ENCODE measurements around the gene MCAT.

MCAT gene, protein sequence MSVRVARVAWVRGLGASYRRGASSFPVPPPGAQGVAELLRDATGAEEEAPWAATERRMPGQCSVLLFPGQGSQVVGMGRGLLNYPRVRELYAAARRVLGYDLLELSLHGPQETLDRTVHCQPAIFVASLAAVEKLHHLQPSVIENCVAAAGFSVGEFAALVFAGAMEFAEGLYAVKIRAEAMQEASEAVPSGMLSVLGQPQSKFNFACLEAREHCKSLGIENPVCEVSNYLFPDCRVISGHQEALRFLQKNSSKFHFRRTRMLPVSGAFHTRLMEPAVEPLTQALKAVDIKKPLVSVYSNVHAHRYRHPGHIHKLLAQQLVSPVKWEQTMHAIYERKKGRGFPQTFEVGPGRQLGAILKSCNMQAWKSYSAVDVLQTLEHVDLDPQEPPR

DNA sequence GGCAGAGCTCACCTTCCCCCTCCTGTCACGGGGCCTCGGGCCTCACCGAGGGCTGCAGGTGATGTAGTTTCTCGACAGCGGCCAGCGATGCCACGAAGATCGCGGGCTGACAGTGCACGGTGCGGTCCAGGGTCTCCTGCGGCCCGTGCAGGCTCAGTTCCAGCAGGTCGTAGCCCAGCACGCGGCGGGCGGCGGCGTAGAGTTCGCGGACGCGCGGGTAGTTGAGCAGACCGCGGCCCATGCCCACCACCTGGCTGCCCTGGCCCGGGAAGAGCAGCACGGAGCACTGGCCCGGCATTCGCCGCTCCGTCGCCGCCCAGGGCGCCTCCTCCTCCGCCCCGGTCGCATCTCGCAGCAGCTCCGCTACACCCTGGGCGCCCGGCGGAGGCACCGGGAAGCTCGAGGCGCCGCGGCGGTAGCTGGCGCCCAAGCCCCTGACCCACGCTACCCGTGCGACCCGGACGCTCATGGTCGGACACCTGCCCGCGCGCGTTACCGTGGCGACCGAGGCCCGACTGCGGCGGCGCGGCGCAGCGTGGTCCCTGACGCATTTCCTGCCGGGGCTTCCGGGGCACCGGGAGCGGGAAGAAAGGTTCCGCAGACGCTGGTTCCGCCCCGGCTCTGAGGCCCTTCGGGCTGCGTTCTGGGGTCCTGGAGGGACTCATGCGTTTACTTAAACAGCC, at the start of gene MCAT:
Gene MCAT (minus strand): TSS at position 519 of the 683 bp plus-strand sequence. CDS start 50 bp downstream, at position 469.
- peak; percentile 66 to 68 for DNase-seq

DNA sequence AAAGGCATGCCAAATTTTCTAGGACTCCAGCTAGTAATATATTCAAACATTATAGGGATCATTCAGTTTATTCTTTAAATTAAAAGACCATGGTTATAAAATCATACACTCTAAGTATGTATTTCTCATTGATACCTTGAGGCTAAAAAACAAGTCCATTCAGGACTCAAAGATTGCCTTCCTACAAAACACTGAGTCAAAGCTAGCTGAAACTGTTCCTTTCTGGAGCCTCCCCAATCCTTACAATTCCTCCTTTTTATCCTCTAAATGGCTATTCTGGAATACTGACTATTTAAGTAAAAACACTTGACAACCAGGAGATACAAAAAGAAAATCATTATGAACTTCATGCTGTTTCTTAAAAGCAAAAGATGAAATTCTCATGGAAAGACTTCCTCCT, 48.6 kb upstream of the MCAT start:
- no peak for DNase-seq

DNA sequence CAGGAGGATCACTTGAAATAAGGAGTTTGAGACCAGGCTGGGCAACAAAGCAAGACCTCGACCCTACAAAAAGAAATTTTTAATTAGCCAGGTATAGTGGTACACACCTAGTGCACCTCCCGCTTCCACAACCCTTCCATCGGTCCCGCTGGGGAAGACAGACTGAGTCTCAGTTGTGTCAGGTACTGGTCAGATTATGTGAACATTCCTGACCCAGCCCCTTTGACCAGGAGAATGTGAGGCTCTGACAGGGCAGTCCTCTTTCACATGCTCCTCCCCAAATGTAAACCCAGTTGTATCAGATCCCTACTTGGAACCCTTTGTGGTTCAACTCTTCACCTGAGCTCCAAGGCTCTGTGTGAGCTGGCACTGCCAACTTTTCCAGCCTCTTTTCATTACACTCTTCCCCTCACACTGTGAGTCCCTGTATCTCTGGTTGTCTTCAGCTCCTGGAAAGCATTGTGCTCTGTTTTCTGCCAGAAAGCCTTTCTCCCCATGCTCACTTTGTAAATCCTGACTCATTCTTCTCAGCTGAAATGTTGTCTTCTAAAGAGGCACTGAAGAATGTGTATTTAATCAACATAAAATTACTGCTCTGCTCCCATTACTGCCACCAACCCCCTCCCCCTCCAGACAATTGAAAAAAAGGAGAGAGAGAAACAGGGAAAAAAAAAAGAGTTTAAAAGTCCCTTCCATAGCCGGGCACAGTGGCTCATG, 45.8 kb upstream of the MCAT start:
- DNase-seq, result no peak

DNA sequence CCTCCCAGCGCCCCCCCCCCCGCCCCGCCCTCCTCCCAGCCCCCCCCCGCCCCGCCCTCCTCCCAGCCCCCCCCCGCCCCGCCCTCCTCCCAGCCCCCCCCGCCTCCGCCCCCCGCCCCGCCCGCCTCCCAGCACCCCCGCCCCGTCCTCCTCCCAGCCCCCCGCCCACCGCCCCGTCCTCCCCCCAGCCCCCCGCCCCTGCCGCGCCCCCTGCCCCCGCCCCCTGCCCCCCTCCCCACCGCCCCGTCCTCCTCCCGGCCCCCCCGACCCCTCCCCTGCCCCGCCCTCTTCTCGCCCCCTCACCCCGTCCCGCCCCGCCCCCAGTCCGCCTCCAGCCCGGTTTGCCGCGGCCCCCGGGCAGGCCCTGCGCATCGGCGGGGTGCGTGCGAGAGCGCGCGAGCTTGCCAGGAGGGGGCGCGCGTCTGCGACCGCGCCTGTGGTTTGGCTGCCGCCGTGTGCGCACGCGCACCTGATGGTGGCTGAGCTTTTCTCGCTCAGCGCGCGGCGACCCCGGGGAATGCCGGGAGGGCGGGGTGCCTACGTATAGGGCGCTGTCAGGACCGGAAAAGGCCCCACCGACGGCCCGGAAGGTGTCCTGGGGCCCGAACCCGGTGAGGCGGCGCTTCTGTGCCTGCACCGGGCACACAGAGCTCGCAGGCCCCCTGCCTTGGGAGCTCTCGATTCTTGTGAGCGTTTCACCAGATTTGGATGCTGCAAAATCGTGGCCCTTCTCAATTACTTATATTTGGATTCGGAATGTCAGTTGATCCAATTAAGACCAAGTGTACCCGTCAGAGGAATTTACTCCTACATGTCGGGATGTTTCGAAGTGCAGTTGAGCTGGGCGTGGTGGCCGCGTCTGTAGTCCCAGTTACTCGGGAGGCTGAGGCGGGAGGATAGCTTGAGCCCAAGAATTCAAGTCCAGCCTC, 44.2 kb upstream of the MCAT start:
- DNase-seq, result peak; percentile 90 to 93

DNA sequence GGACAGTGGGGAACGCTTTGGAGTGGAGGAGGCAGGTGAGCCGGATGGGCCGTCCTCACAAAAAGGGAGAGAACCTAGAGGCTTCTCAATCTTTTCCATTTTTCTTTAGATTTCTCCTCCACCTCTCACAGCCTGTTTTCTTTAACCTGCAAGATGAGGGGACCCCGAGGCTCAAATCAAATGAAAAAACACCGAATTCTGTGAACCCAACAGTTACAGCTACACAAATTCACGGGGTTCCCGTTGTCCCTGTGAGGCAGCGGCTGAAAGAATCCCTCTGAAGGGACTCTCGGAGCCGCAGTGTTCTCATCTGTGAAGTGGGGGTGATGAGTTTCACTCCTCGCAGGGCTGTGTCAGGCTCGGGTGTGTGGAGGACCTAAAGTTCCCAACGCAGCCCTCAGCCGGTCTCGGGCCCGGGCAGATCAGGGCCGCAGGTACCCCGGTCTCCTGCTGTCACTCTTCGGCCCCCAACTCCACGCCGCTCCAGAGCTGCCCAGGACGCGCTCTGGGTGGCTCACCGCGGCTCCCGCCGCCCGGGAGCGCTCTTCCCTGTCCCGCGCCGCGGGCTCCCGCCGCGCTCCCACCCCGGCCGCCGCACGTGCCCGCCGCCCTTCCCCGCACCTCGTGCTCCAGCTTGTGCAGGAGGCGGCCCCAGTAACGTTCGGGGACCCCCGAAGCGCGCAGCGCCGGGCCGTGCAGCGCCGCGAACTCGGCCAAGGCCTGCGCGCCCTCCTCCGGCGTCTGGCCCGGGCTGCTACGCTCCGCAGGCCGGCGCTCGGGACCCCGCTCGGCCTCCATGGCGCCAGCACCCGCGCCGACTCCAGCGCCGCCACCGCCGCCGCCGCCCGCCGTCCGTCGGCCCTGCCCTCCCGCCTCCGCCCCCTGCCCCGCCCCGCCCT, 43.3 kb upstream of the MCAT start, which contains the start of gene TTLL12:
Gene TTLL12 (minus strand): TSS at position 863 of the 899 bp plus-strand sequence. CDS start 65 bp downstream, at position 798.
- DNase-seq, result peak; percentile 28 to 43

DNA sequence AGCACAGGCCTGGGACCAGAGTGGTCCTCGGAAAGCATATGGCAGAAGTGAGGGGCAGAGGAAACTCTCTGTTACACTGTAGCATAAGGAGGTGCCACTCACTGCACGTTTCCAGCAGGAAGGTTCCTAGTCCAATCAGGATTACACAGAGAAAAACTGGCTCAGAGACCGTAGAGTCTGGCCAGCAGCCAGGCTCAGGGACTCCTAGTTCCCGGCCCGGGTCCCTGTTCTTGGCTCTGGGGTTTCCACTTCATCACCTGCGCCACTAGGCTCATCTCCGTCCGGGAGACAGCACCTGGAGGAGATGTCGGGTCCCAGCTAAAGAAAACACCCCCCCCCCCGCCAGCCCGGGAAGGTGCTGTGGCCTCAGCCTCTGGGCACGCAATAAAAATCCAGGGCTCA, 42.7 kb upstream of the MCAT start:
- no peak for DNase-seq

DNA sequence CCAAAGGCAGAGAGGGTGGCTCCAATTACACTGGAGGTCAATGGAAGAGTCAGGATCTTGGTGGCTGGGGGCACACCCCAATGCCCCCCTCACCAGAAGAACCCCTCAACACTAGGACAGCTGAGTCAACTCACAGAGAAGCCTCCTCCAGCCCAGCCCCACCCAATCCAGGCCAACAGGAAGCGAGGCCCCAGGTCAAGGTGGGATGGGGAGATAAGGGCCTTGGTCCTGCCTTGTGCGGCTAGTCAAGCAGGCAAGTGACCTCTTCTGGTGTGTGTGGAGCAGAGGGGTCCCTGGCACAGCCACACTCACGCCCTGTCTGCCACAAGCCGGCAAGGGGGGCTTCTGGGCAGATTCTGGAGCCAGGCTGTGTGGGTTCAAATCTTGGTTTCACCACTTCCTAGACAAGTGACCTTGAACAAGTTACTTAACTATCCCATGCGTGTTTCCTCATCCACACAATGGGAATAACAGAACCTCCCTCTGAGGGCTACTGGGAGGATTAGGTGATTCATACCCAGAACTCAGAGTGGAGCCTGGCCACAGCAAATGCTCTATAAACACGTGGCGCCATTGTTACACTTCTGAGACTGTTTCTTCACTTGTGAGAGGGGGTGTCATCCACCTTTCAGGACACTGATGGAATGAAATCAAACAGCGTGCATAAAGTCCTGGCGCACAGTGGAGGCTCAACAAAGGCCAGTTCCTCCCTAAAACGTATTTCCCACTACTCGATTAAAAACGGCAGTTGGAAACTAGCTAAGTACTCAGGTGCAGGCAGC, 40.5 kb upstream of the MCAT start:
- no peak for DNase-seq

DNA sequence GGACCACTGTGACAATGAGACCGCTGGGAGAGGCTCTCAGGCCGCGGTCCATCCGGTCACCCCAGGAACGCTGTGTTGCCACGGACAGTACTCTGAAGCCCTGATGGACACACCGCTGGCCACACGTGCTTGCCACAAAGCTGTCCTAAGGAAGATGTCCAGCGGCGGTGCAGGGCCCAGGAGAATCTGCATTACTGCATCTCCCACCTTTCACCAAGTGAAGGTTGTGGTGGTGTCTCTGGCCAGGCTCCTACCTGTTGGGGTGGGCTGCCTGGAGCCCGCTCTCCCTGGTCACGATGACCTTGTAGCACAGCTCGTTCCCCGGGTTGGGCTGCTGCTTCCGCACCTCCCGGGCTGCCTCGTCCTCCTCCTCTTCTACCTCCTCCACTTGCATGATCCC, 39.5 kb upstream of the MCAT start:
- DNase-seq, result no peak

DNA sequence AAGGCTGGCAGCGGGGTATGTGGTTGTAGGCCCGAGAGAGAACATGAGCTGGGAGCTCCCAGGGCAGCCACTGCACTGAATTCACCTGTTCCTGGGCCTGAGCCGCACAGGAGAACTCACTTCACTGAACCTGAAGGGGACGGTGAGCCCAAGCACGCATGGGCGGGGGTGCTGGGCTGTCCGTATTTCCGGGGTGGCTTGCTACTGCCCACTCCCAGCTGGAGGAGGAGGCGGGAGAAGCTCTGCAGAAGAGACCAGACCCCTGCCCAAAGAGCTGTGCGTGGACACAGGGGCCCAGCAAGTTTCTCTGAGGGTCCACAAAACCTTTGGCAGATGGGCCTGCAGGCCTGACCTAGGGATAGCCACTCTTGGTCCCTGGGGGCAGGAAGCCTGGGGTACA, 38.9 kb upstream of the MCAT start:
- DNase-seq, result no peak

DNA sequence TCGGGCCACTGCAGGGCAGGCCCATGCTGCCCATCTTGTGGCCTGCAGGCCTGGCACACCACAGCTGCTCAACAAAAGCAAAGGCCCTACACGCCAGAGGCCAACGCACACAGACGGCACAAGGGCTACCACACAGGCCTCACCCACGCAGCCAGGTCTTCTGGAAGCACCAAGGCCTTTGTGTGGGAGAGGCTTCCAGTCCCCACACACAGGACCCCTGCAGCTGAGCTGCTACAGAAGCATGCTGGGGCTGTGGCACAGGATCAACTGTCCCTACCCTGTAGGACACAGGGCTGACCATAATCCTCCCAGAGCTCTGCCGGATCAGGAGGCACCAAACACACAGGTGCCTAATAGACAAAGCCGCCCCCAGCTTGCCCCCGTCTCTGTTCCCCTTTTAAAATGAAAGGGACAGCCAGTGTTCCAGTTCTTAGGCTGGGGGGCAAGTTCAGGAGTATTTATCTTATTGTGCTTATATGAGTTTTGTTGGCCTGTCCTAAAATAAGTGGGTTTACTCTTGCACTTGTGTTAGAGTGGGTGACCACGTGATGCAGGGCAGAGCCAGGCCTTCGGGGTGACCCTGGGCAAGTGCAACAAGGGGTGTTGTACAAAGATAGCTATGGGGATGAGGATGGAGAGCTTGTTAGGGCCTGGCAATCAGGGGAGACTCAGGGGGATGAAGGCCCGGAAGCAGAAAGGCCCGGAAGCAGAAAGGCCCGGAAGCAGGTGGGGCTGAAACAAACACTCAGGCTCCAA, 38.3 kb upstream of the MCAT start:
- DNase-seq, result no peak

DNA sequence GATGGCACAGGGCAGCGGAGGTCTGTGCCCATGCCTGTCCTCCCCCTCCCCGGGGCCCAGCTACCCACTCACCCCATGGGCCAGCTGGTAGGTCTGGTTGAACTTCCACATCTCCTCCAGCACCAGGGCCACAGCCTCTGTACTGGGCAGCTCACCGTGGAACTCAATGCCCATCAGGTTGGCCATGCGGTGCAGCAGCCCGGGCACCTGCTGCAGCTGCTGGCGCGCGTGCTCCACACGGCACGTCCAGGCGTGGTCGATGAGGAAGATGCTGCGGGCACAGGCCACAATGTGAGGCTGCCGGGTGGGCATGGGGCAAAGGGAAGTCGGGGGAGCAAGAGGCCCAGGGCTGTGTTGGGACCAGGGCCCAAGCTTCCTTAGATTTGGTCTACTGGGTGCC, 37.5 kb upstream of the MCAT start:
- no peak for DNase-seq

DNA sequence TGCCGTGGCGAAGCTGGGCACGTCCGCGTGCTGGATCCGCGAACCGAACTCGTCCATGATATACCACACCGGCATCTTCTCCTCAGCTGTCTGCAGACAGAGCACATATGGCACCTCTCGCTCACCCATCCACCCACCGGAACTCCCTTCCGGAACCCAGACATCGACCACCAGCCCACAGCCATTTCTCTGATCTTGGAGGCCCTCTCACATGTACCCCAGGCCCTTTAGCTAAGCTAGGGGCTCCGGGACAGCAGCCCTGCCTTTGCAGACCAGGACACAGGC, 36.7 kb upstream of the MCAT start:
- DNase-seq, result no peak

DNA sequence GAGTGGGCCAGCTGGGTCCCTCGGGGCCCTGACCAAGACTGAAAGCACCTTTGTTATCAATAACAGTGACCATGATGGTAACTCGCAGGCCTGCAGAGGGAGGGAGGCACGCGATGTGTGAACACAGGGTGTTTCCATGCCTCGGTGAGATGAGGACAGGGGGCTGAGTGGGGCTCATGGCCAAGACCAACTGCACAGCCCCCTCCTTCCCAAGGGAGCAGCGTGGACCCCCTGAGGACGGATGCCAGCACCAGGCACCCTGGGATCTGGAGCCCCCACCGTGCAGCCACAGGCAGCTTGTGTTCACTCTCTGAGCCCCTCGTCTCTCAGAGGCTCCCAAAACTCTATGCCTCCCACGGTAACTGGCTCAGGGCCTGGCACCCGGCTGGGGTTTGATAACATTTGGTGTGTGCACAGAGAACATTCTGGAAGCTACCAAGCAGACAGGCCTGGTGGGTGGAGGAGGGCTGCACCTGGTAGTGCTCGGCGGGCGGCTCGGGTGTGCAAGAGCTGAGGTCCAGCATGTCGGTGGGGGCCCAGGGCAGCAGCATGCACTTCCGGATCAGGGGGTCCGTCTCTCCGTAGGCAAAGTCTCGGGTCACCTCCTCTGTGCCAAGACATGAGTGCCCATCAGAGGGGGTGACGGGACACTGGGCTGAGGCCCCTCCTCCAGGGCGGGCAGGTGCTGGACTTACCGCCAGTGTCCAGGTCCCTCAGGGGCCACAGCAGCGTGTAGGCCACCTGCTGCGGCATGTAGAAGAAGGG, 36.1 kb upstream of the MCAT start:
- no peak for DNase-seq

DNA sequence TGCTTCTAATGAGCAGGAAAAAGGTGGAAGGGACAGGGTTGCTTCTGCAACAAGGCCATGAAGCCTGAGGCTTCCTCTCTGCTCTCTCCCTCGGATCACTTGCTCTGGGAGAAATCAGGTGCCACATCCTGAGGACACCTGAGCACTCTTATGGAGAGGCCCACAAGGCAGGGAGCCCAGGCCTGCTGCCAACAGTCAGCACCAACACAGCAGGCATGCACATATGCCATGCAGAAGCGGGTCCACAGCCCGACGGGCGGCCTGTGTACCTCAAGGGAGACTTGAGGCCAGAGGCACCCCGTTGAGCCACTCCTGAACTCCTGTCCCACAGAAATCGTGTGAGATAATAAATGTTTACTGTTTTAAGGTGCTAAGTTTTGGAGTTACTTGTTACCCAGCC, 34.3 kb upstream of the MCAT start:
- DNase-seq, result no peak

DNA sequence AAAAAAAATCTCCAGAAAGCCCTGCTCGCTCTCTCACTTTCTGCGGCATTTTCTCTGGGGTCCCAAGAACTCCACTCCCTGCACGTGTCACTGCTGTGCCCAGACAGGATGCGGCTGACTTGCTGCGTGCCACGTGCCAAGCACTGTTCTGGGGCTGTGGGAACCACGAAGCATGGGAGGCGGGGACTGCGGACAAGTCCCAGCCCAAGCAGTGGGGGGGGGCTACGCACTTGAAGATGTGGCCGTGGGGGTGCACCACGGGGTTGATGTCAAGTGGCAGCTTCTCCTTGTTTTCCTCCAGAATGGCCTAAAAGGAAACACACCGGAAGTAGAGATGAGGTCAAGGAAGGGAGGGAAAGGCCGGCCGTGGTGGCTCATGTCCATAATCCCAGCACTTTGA, 32.9 kb upstream of the MCAT start:
- DNase-seq, result no peak

DNA sequence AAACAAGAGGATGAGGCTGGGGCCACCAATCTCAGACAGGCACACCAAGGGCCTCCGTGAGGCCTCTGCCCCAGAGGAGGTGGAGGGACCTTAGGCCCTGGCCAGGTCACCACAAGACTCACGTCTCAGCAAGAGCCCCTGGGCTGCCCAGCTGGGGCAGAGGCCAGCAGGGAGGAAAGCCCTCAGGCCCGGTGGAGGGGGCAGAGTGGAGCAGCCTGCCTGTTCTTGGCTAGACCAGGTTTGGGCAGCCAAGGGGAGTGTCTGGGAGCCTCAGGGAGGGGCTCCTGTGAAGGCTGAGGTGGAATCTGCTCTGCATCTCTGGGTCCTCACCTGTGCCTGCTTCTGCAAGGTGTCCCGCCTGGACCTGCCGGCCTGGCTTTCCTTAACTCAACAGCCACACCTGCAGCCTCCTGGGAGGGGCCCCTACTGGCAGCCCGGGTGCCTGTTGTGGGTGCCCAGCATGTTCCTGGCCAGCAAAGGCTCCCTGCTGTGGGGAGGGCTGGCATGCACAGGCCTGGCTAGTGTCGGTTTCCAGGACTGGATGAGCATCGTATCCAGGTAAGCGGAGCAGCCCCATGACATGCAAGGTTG, 31.8 kb upstream of the MCAT start:
- no peak for DNase-seq

DNA sequence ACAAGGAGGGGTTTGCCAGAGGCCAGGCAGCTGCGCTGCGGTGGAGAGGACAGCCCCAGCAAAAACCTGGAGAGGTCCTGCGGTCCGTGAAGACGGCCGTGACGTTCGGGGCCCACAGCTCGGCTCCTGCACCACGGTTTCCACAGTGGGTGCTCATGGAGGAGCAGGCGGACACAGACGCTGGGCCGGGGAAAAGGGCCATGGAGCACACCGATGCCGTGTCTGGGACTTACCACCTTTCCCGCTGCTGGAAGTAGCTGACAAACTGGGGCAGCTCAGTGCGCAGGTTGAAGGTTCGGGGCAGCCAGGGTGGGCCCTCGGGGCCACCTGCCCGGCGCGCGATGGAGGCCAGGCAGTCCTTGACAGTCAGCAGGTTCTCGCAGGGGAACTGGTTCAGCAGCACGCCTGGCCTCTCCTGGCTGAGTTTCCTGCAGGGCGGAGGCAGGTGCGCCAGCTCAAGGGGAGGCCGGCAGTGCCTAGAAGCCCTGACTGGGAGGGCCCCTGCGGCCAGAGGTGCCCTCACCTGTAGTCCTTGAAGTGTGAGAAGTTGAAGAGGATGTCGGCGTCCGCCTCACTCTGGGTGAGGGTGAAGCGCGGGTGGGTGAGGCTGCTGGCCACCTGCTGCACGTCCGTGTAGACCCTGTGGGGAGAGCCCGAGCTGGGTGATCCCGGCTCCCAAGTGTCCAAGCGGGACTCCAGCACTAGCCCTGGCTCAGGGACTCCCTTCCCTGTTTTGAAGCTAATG, 30.9 kb upstream of the MCAT start:
- no peak for DNase-seq

DNA sequence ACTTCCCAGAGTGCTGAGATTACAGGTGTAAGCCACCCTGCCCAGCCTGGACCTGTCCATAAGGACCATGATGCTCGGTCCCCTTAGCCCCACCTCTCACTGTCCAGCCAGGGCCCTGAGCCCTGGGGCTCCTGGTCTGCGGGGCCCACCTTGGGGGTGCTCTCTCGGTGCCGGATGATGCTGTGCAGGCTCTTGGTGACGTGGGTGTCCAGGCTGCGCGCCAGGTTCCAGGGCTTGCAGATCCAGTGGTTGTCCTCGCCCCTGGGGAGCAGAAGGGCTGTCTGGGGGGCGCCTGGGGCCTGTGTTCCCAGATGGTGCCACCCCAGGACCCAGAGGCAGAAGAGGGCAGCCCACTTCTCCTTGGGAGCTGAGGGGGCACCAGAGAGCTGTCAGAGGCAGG, 30.4 kb upstream of the MCAT start:
- no peak for DNase-seq
